GM12874 (cell line): ENCODE data around the gene MAMDC2.

ENCODE experiments used
- CTCF ChIP-seq: IDR thresholded peaks from 2 replicates; pipeline ENCODE4 v1.5.1; 2011; ENCODE audit warnings: low read depth, mild to moderate bottlenecking, control low read depth, low read length, moderate library complexity; ENCODE audit not compliant: insufficient read depth

The MAMDC2 gene

GRCh38 chr9:70049236-70049635 is 5.6 kb downstream of the MAMDC2 start:
- TF ChIP-seq CTCF, result no peak

GRCh38 chr9:70049672-70050271 is 6.1 kb downstream of the MAMDC2 start:
- no peak for TF ChIP-seq CTCF

GRCh38 chr9:70052768-70053167 is 9.1 kb downstream of the MAMDC2 start:
- no peak for TF ChIP-seq CTCF

- no peak for TF ChIP-seq CTCF
Observed at GRCh38 chr9:70053864-70054263, 10.2 kb downstream of the MAMDC2 start.

GRCh38 chr9:70054521-70054920 is 10.9 kb downstream of the MAMDC2 start:
- TF ChIP-seq CTCF, result no peak

GRCh38 chr9:70055406-70056210 is 12.0 kb downstream of the MAMDC2 start:
- no peak for TF ChIP-seq CTCF

- no peak for TF ChIP-seq CTCF
Observed at GRCh38 chr9:70056211-70056944, 12.7 kb downstream of the MAMDC2 start.
